ENCODE data around the gene RNF175.

The RNF175 gene

DNA sequence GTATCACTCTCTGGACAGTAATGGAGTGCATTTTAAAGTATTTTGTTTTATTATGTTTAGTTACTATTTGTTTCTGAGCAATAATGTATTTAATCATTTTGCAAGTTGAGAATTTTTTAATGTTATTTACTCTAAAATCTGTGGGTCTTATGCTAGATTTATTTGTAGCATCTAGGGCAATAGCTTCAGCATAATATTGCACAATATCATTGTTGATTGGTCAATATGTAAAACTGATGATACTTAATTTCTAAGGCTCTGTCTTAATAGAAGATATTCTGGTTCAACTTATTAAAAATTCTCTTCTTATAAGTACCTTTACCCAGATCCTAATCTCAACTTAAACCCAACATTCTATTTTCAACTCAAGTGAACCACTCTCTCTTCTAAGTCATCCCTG is 17.6 kb upstream of the RNF175 start:
- TF ChIP-seq, protein P1, sequence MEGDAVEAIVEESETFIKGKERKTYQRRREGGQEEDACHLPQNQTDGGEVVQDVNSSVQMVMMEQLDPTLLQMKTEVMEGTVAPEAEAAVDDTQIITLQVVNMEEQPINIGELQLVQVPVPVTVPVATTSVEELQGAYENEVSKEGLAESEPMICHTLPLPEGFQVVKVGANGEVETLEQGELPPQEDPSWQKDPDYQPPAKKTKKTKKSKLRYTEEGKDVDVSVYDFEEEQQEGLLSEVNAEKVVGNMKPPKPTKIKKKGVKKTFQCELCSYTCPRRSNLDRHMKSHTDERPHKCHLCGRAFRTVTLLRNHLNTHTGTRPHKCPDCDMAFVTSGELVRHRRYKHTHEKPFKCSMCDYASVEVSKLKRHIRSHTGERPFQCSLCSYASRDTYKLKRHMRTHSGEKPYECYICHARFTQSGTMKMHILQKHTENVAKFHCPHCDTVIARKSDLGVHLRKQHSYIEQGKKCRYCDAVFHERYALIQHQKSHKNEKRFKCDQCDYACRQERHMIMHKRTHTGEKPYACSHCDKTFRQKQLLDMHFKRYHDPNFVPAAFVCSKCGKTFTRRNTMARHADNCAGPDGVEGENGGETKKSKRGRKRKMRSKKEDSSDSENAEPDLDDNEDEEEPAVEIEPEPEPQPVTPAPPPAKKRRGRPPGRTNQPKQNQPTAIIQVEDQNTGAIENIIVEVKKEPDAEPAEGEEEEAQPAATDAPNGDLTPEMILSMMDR (IDR thresholded peaks at IDR 0.05; ENCODE audit: extremely low read depth, missing control alignments): no peak
- no peak for DNase-seq (ENCODE audit: low spot score)

GRCh38 chr4:153776601-153777000 is 16.8 kb upstream of the RNF175 start:
- no peak for DNase-seq (ENCODE audit: low spot score)
- TF ChIP-seq, protein P1 (IDR thresholded peaks at IDR 0.05; ENCODE audit: extremely low read depth, missing control alignments): no peak

- TF ChIP-seq, protein P1 (IDR thresholded peaks at IDR 0.05; ENCODE audit: extremely low read depth, missing control alignments): no peak
- DNase-seq (ENCODE audit: low spot score): no peak
Measured at GRCh38 chr4:153773236-153773690, 13.4 kb upstream of the RNF175 start.

DNA sequence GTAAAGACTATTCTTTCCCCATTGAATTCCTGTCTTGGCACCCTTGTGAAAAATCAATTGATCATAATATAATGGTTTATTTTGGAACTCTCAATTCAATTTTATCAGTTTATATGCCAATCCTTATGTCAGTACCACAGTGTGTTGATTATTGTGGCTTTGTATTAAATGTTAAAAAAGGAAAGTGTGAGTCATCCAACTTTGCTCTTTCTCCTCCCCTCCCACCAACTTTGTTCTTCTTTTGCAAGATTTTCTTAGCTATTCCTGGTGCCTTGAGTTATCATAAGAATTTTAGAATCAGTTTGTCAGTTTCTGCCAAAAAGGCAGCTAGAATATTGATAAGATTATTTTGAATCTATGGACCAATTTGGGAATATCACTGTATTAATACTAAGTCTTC is 11.2 kb upstream of the RNF175 start:
- DNase-seq (ENCODE audit: low spot score): no peak
- TF ChIP-seq, protein P1 (IDR thresholded peaks at IDR 0.05; ENCODE audit: extremely low read depth, missing control alignments): no peak

DNA sequence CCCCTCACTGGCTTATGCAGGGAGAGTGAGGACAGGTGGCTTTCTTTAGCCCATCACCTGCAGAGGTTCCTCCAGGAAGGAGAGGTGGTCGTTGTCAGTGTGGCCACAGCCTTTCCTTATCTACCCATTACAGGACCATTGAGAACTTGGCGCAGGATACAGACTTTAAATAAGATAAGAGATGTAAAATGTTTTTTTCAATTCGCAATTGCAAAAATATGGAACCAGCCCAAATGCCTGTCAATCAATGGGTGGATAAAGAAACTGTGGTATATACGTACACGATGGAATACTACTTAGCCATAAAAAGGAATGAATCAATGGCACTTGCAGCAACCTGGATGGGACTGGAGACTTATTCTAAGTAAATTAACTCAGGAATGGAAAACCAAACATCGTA is 6.9 kb upstream of the RNF175 start:
- no peak for DNase-seq (ENCODE audit: low spot score)

DNA sequence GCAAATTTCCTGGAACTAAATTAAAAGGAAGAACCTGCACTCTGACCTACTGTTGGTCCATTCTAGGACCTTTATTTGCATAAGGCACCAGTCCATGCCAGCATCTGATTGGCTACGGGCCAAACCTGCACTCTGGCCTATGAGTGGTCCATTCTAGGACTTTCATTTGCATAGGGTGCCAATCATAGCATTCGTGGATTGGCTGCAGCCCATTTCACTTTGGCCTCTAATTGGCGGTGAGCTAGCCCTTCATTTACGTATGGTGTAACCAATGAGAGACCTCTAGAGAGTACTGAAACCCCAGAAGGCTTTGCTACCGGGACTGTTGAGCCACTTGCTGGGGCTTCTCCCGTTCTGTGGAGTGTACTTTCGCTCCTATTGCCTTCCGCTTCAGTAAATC is 6.1 kb upstream of the RNF175 start:
- TF ChIP-seq, protein P1 (IDR thresholded peaks at IDR 0.05; ENCODE audit: extremely low read depth, missing control alignments): no peak
- no peak for DNase-seq (ENCODE audit: low spot score)

More for the DNA sequence above, 6.9 kb upstream of the RNF175 start:
- TF ChIP-seq, protein P1 (IDR thresholded peaks at IDR 0.05; ENCODE audit: extremely low read depth, missing control alignments): no peak

GRCh38 chr4:153764601-153765368 is 5.0 kb upstream of the RNF175 start:
- no peak for DNase-seq (ENCODE audit: low spot score)
- TF ChIP-seq, protein P1 (IDR thresholded peaks at IDR 0.05; ENCODE audit: extremely low read depth, missing control alignments): no peak

Data from GM20000 (cell line).